Measurements from ENCODE around the gene TTC34. TPM values are rescaled to one million over a fixed set of nuclear protein-coding genes. Genes with fewer than 3 reads are reported as not detected.

TTC34 gene
- total RNA-seq, 4 donors from 2014 or later, result 0.84 to 1.2 (median 1.0) TPM

DNA sequence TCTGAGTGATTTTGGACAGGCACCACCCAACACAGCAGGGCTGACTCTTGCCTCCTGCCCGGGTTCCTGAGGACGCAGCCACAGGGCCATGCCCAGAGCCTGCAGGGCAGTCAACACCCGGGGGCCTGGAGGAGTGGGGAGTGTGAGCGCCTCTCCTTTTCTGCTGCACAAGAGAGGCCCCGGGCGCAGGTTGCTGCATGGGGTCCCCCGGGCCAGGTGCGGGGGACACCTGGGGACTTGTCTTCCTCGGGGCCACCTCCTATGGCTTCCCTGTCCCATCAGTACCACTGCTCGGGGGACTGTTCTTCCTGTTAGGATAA lies 6.9 kb upstream of the TTC34 start:
- WGBS, 2 donors, result 70 to 82% methylated on average over 4 to 8 of the region's 10 CpGs
- no peak overlapping the region for H3K27ac ChIP-seq
- no peak for TF ChIP-seq POLR2A (IDR thresholded peaks at IDR 0.05)
- no peak for TF ChIP-seq EP300 (IDR thresholded peaks at IDR 0.05)
- TF ChIP-seq, protein P1, sequence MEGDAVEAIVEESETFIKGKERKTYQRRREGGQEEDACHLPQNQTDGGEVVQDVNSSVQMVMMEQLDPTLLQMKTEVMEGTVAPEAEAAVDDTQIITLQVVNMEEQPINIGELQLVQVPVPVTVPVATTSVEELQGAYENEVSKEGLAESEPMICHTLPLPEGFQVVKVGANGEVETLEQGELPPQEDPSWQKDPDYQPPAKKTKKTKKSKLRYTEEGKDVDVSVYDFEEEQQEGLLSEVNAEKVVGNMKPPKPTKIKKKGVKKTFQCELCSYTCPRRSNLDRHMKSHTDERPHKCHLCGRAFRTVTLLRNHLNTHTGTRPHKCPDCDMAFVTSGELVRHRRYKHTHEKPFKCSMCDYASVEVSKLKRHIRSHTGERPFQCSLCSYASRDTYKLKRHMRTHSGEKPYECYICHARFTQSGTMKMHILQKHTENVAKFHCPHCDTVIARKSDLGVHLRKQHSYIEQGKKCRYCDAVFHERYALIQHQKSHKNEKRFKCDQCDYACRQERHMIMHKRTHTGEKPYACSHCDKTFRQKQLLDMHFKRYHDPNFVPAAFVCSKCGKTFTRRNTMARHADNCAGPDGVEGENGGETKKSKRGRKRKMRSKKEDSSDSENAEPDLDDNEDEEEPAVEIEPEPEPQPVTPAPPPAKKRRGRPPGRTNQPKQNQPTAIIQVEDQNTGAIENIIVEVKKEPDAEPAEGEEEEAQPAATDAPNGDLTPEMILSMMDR (IDR thresholded peaks at IDR 0.05), result no peak
- H3K9me3 ChIP-seq, result peaks cover 0 to 19% (median under 1%) of the 10 kb centered on the region in 4 donors
- H3K4me1 ChIP-seq, result peaks cover 0 to 26% (median 10%) of the 10 kb centered on the region in 4 donors
- H3K36me3 ChIP-seq, result no peaks in the 10 kb centered on the region
- H3K27me3 ChIP-seq, result peaks cover 0 to 21% of the 10 kb centered on the region in 2 donors
- no peak overlapping the region for H3K4me3 ChIP-seq
- no peak for DNase-seq (ENCODE audit: low spot score in 2 of 2)

DNA sequence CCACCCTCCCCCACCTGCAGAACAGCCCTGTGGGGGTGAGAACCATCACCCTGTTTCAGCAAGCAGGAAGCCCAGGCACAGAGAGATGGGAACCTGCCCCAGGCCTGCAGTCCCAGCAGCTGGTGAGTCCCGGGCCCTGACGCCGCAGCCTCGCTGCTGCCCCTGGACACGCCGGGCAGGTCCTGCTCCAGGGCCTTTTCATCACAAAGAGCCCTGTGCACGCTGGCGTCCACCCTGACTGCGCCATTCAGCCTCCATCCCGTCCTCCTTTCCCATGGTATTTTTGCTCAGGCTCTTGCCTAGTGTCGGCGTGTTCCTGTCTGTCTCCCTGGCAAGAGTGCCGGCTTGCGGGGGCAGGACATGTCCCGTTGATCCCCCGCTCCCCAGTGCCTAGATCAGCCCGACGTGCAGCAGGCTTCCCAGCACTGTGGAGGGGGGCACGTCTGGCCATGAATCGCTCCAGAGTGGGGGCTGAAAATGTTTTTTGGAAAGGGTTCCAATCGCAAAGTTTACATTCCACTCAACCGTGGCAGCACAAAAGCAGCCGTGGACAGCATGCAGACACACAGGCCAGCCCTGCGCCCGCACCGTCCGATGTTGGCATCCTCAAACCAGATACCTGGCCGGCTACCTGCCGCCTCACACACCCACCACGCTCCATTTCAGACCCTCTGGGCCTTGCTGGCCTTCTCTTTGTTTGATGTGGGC lies 6.3 kb upstream of the TTC34 start:
- H3K4me3 ChIP-seq, result no peak overlapping the region
- peaks cover 0 to 21% of the 10 kb centered on the region in 2 donors for H3K27me3 ChIP-seq
- H3K36me3 ChIP-seq, result no peaks in the 10 kb centered on the region
- TF ChIP-seq POLR2A (IDR thresholded peaks at IDR 0.05) (no peak), EP300 (IDR thresholded peaks at IDR 0.05) (no peak)
- TF ChIP-seq, protein P1 (IDR thresholded peaks at IDR 0.05), result no peak
- peaks cover 0 to 26% (median 10%) of the 10 kb centered on the region in 4 donors for H3K4me1 ChIP-seq
- DNase-seq (ENCODE audit: low spot score in 2 of 2), result no peak
- H3K27ac ChIP-seq, result no peak overlapping the region
- WGBS, 2 donors, result 51 to 58% methylated on average over 30 of the region's 30 CpGs
- peaks cover 0 to 14% (median under 1%) of the 10 kb centered on the region in 4 donors for H3K9me3 ChIP-seq

GRCh38 chr1:2807036-2807435 lies 5.5 kb upstream of the TTC34 start:
- DNase-seq (ENCODE audit: low spot score in 2 of 2), result no peak
- TF ChIP-seq, protein P1 (IDR thresholded peaks at IDR 0.05), result no peak
- no peak for TF ChIP-seq EP300 (IDR thresholded peaks at IDR 0.05)
- no peak for TF ChIP-seq POLR2A (IDR thresholded peaks at IDR 0.05)
- H3K27me3 ChIP-seq, result peaks cover 0 to 21% of the 10 kb centered on the region in 2 donors
- peaks cover 0 to 26% (median 10%) of the 10 kb centered on the region in 4 donors for H3K4me1 ChIP-seq
- 83 to 88% methylated on average over 8 of the region's 8 CpGs for WGBS, 2 donors
- H3K9me3 ChIP-seq, result peaks cover 0 to 6% (median 0%) of the 10 kb centered on the region in 4 donors
- no peak overlapping the region for H3K4me3 ChIP-seq
- no peak overlapping the region for H3K27ac ChIP-seq
- no peaks in the 10 kb centered on the region for H3K36me3 ChIP-seq

GRCh38 chr1:2806591-2806990 lies 5.1 kb upstream of the TTC34 start:
- Histone ChIP-seq H3K27ac (no peak overlapping the region), H3K36me3 (no peaks in the 10 kb centered on the region), H3K9me3 (peaks cover 0 to 2% (median 0%) of the 10 kb centered on the region in 4 donors), H3K4me1 (peaks cover 0 to 25% (median 9%) of the 10 kb centered on the region in 4 donors), H3K27me3 (peaks cover 0 to 21% of the 10 kb centered on the region in 2 donors), H3K4me3 (no peak overlapping the region)
- 66 to 72% methylated on average over 15 of the region's 15 CpGs for WGBS, 2 donors
- DNase-seq (ENCODE audit: low spot score in 2 of 2), result no peak
- TF ChIP-seq EP300 (IDR thresholded peaks at IDR 0.05) (no peak), POLR2A (IDR thresholded peaks at IDR 0.05) (no peak)
- TF ChIP-seq, protein P1 (IDR thresholded peaks at IDR 0.05), result no peak

GRCh38 chr1:2805801-2806430 lies 4.4 kb upstream of the TTC34 start:
- no peaks in the 10 kb centered on the region for H3K9me3 ChIP-seq
- H3K36me3 ChIP-seq, result no peaks in the 10 kb centered on the region
- H3K4me1 ChIP-seq, result peaks cover 0 to 18% (median 3%) of the 10 kb centered on the region in 4 donors
- no peak overlapping the region for H3K4me3 ChIP-seq
- TF ChIP-seq, protein P1 (IDR thresholded peaks at IDR 0.05), result no peak
- 79 to 83% methylated on average over 24 to 25 of the region's 25 CpGs for WGBS, 2 donors
- no peak for DNase-seq (ENCODE audit: low spot score in 2 of 2)
- peaks cover 0 to 21% of the 10 kb centered on the region in 2 donors for H3K27me3 ChIP-seq
- H3K27ac ChIP-seq, result no peak overlapping the region
